Activated naive CD4-positive, alpha-beta T cell treated with anti-CD3 and anti-CD28 coated beads, Interleukin-2, amount 50 U/mL, for 72 hours (primary cell): ENCODE measurements around the gene PPP2R2C. TPM values are rescaled to one million over a fixed set of nuclear protein-coding genes. Genes with fewer than 3 reads are reported as not detected.

Experiments used
- ATAC-seq, 2 donors: fragments of 150-1000 bp; cut with Tn5 transposase; 2 replicates each; pipeline ENCODE4 v1.10.0; 2021; ENCODE audit warnings: mild to moderate bottlenecking in 2 of 2, moderate library complexity in 2 of 2
- DNase-seq, 2 donors: peaks; one replicate each; pipeline ENCODE4 v3.0.0; 2021 to 2022; ENCODE audit warnings: low spot score in 2 of 2
- H3K27ac Mint-ChIP-seq, 2 donors: one replicate each; pipeline ENCODE4 v1.8.0; 2022; ENCODE audit warnings: mild to moderate bottlenecking in 2 of 2, mixed read lengths in 2 of 2
- H3K36me3 Mint-ChIP-seq, 2 donors: one replicate each; pipeline ENCODE4 v1.8.0; 2022; ENCODE audit warnings: mixed read lengths in 2 of 2
- H3K9me3 Mint-ChIP-seq, 2 donors: one replicate each; pipeline ENCODE4 v1.8.0; 2022; ENCODE audit warnings: mixed read lengths in 2 of 2
- total RNA-seq, 2 donors: library from RNA; stranded (reverse); gene quantifications; one replicate each; pipeline ENCODE4 v1.2.3, GENCODE V29; 2022

PPP2R2C gene
- total RNA-seq, 2 donors from 2014 or later: not detected

DNA sequence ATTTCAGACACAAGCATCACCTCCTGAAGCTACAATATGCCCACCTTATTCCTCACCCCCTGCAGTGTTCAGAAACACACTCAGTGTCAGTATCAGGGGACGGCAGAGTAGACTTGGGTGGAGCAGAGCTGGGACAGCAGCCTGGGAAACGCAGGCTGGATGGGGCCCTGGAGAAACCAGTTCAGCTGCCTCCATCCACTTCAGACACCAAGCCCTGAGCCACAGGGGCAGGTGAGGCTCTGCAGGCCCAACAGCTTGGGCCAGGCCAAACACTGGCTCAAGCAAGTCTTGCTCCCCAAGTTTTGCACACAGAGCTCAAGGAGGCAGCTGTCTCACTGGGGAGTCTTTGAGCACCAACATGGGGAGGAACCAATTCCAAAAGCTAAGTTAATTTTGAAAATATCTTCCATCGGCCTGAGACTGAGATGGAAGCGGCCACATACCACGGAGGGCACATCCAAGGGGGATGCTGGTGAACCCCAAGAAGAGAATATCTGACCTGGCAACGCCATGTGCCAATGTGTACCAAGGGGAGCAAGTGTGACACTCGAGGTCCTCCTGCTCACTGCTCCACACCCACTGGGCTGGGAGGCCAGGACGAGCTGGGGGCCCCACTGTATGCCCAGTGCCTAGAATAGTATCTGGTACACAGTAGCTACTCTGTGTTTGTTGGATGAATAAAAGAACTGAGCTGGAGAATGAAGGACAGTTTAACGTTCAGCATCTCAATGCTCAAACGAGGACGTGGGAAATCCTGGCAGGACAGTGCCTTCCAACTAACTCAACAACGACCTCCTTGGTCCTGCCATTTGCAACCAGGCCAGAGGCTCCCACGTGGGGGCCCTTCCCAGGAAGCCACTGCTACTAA, 45.6 kb downstream of the PPP2R2C start:
- no peaks in the 10 kb centered on the region for H3K36me3 Mint-ChIP-seq
- no peak for ATAC-seq
- H3K9me3 Mint-ChIP-seq: no peaks in the 10 kb centered on the region
- DNase-seq: no peak
- H3K27ac Mint-ChIP-seq: no peak overlapping the region

DNA sequence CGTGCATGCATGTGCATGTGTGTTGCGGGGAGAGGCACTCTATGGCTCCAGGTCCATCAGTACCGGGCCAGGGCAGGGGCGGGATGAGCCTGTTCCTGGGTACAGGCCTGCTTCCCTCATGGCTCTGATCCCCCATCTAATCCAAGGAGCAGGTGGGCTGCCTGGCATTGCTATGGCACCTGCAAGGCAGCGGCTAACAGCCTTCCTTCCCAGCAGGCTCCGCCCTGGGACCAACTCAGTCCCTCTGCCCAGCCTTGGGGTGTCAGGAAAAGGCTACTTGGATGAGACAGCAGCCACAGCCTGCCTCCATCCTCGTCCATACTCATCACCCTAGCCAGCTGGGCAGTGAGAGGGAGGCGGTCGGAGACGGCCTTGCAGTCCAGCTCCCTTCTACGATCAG, 46.5 kb downstream of the PPP2R2C start:
- no peaks in the 10 kb centered on the region for H3K9me3 Mint-ChIP-seq
- DNase-seq: no peak
- no peaks in the 10 kb centered on the region for H3K36me3 Mint-ChIP-seq
- ATAC-seq: no peak
- no peak overlapping the region for H3K27ac Mint-ChIP-seq

DNA sequence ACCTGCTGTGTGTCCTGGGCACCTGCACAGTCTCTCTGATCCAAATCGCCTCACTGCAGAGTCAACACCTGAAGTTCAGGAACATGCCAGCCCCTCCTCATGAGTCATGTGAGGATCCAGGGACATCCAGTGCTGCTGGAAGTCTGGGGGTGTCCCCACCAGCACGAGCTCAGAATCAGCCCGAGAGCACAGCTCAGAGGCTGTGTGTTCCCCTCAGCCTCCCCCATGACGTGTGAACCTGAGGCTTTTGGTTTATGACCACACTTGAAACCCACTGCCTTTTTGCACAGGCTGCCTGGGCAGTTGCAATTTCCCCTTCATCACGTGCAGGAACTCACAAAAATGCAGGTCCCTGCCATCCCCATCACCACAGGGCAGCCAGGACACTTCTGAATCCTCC, 47.1 kb downstream of the PPP2R2C start:
- Mint-ChIP-seq H3K9me3 (no peaks in the 10 kb centered on the region), H3K36me3 (no peaks in the 10 kb centered on the region), H3K27ac (no peak overlapping the region)
- ATAC-seq (no peak), DNase-seq (no peak)

DNA sequence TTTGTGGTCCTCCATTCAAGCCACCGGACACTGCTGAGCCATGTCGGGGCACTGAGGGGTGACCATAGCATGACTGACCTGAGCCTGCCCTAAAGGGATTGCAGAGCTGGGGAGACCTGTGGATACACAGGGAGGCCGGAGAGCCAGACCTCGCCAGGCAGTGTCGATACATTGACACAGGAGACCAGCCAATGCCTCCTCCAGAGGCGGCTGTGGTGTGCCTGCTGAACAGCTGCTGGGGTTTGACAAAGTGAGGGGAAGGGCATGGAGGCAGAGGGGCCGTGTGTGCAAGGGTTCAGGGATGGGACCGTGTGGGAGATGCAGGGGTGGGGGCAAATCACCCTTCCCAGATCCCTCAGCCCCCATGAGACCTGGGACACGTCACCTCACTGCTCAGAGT, 48.0 kb downstream of the PPP2R2C start:
- no peak for DNase-seq
- no peak for ATAC-seq
- H3K27ac Mint-ChIP-seq: no peak overlapping the region
- H3K36me3 Mint-ChIP-seq: no peaks in the 10 kb centered on the region
- H3K9me3 Mint-ChIP-seq: no peaks in the 10 kb centered on the region

GRCh38 chr4:6423575-6423974, 48.8 kb downstream of the PPP2R2C start:
- DNase-seq (no peak), ATAC-seq (no peak)
- Mint-ChIP-seq H3K9me3 (no peaks in the 10 kb centered on the region), H3K36me3 (no peaks in the 10 kb centered on the region), H3K27ac (no peak overlapping the region)

- no peaks in the 10 kb centered on the region for H3K9me3 Mint-ChIP-seq
- ATAC-seq: no peak
- no peaks in the 10 kb centered on the region for H3K36me3 Mint-ChIP-seq
These were observed 49.5 kb downstream of the PPP2R2C start for GRCh38 chr4:6422866-6423265.

DNA sequence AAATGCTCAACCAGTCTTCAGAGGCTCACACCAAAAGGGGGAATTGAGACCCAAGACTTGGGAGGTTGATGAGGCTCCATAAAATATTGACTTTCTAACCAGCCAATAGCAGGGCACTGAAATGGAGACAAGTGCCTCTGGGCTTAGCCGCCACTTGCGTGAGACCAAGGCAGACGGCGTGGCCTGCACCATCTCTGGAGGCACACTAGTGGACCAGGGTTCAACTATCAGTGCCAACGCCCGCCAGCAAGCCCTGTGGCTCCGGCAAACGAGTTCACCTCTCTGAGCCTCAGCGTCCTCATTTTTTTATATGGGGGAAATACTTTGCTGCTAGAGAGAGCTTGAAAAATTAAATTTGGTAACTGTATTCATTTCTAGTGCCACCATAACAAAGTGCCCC, 50.3 kb downstream of the PPP2R2C start:
- DNase-seq (no peak), ATAC-seq (no peak)
- Mint-ChIP-seq H3K27ac (no peak overlapping the region), H3K9me3 (no peaks in the 10 kb centered on the region), H3K36me3 (no peaks in the 10 kb centered on the region)

More at GRCh38 chr4:6422866-6423265, 49.5 kb downstream of the PPP2R2C start:
- H3K27ac Mint-ChIP-seq: no peak overlapping the region
- no peak for DNase-seq

DNA sequence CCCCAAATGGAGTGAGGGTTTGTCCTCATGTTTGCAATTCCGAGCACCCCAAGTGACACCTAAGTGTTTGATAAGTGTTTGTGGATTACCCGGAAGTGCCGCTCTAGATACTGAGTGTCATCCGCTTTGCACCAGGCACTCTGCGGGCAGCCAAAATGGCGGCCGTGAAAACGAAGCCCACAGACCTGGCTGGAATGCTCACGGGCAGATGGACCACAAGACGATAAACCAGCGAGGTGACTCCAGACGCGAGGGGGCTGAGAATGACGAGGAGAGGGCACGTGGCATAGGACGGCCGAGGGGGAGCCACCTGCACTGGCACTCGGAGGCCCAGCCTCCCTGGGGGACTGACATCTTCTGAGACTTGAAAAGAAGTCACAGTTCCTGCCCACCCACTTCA, 51.0 kb downstream of the PPP2R2C start:
- H3K27ac Mint-ChIP-seq: no peak overlapping the region
- ATAC-seq: no peak
- H3K36me3 Mint-ChIP-seq: no peaks in the 10 kb centered on the region
- DNase-seq: no peak
- H3K9me3 Mint-ChIP-seq: no peaks in the 10 kb centered on the region

DNA sequence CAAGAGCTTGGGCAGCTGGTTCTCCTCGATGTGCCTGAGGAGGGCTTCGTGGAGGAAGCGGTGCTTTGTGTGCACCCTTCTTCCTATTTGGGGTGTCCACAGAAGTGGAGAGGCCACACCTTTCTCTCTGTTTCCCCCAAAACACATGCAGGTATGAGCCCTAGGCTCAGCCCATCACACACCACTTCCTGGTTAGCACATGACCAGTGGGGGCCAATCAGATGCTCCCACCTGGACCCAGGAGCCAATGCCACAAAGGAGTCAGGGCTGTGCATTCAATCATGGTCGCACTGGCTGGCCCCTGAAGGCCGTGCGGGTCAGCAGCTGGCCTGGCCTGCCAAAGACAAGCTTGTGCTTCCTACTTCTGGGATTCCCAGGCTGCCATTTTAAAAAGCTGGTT, 51.4 kb downstream of the PPP2R2C start:
- Mint-ChIP-seq H3K36me3 (no peaks in the 10 kb centered on the region), H3K27ac (no peak overlapping the region), H3K9me3 (no peaks in the 10 kb centered on the region)
- ATAC-seq: no peak
- no peak for DNase-seq

GRCh38 chr4:6420036-6420435, 52.4 kb downstream of the PPP2R2C start:
- H3K9me3 Mint-ChIP-seq: no peaks in the 10 kb centered on the region
- H3K36me3 Mint-ChIP-seq: no peaks in the 10 kb centered on the region
- DNase-seq: no peak
- no peak overlapping the region for H3K27ac Mint-ChIP-seq
- no peak for ATAC-seq

DNA sequence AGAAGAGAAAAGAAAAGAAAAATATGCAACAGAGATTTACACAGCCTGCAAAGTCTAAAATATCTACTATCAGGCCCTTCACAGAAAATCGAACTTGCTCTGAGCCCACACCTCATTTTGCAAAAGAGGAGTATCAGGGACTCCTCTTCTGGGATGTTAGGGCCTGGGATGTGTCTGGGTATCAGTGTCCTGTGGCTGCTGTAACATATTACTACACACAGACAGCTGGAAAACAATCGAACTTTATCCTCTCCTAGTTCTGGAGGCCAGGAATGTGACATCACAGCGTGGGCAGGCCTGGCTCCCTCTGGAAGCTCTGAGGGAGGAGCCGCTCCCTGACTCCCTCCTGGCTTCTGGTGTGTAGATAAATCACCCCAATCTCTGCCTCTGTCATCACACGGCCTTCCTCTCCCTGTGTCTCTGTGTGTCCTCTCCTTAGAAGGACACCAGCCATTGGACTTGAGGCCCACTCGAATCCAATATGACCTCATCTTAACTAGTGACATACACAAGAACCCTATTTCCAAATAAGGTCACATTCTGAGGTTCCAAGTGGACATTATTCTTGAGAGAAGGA, 52.9 kb downstream of the PPP2R2C start:
- H3K9me3 Mint-ChIP-seq: no peaks in the 10 kb centered on the region
- no peaks in the 10 kb centered on the region for H3K36me3 Mint-ChIP-seq
- no peak overlapping the region for H3K27ac Mint-ChIP-seq
- DNase-seq (no peak), ATAC-seq (no peak)

DNA sequence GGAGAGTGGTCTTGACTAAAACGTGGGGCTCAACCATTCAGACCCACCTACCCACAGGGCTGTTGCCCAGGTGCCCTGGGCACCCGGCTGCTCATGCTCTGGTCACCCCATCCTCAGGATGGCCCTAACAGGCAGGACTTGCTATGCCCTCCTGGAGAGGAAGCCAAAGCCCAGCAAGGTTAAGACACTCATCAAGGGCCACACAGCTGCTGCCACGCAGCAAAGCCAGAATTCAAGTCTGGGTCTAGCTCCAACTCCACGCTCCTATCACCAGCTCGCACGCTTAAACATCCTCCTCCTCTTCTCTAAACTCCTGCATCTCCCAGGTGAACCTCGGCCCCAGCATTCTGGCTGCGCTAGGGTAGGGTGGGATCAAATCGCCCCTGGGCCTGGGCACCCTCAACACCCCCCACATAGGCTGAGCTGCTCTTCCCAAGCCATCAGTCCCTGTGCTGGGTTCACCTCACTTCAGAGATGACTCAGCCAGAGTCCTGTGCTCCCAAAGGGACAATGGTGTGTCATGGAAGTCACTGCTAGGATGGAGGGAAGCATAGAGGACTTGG, 54.1 kb downstream of the PPP2R2C start:
- Mint-ChIP-seq H3K36me3 (no peaks in the 10 kb centered on the region), H3K9me3 (no peaks in the 10 kb centered on the region), H3K27ac (no peak overlapping the region)
- ATAC-seq (no peak), DNase-seq (no peak)

- Mint-ChIP-seq H3K36me3 (no peaks in the 10 kb centered on the region), H3K9me3 (peaks cover 0 to 3% of the 10 kb centered on the region in 2 donors), H3K27ac (no peak overlapping the region)
- DNase-seq (no peak), ATAC-seq (no peak)
These were observed 54.8 kb downstream of the PPP2R2C start for GRCh38 chr4:6417516-6418050.

DNA sequence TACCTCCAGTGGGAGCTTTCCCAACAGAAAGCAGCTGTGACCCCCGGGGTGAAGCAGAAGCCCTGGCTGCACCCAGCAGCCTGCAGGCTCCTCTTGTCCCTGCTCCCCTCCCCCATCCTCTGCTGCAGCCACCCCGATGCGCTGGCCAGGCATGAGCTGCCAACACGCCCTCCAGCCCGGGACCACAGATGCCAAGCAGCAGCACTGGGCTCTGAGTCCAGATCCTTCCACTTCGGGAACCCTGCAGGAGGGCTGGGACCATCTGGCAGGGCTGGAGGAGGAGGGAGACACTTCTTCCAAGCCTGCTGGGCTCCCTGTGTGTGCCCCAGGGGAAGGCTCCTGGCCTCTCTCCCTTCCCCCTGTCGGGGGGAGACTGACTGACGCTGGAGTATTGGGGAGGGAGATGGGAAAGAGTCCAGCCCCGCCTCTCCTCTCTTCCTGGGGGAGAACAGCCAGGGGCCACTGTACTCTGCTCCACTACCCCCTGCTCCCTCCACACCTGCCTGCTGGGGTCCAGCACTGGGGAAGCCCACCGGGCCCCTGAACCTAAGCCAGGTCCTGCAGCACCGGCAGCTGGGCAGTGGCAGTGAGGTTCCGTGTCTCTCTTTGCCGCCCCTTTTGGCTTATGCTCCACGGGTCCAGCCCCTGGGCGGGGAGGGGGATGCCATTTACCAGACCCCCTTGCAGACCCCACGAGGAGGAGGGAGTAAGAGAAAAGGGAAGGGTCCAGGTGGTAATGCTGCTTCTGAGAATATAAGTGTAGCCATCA, 55.7 kb downstream of the PPP2R2C start:
- Mint-ChIP-seq H3K27ac (no peak overlapping the region), H3K36me3 (no peaks in the 10 kb centered on the region), H3K9me3 (peaks cover 0 to 3% of the 10 kb centered on the region in 2 donors)
- DNase-seq (no peak), ATAC-seq (no peak)

GRCh38 chr4:6415031-6415705, 57.2 kb downstream of the PPP2R2C start:
- no peak overlapping the region for H3K27ac Mint-ChIP-seq
- no peaks in the 10 kb centered on the region for H3K36me3 Mint-ChIP-seq
- ATAC-seq: no peak
- H3K9me3 Mint-ChIP-seq: peaks cover 0 to 3% of the 10 kb centered on the region in 2 donors
- no peak for DNase-seq

GRCh38 chr4:6414578-6414977, 57.8 kb downstream of the PPP2R2C start:
- no peak for ATAC-seq
- peaks cover 0 to 3% of the 10 kb centered on the region in 2 donors for H3K9me3 Mint-ChIP-seq
- H3K27ac Mint-ChIP-seq: no peak overlapping the region
- no peak for DNase-seq
- no peaks in the 10 kb centered on the region for H3K36me3 Mint-ChIP-seq
